Neural cell (in vitro differentiated cells): ENCODE measurements around the gene SLC4A4. TPM values are rescaled to one million over a fixed set of nuclear protein-coding genes. Genes with fewer than 3 reads are reported as not detected.

Experiments
- H2AFZ ChIP-seq: fragments of 200-600, 300-800 bp; sonication (generic), shearing (Covaris generic); 2 replicates; pipeline ENCODE4 v1.6.0; 2014; ENCODE audit warnings: low read depth, mild to moderate bottlenecking, antibody characterized with exemption, low read length, moderate library complexity
- H3F3A ChIP-seq: fragments of 200-600 bp; shearing (Covaris generic); 2 replicates; pipeline ENCODE4 v1.6.1; 2016; ENCODE audit warnings: mild to moderate bottlenecking, moderate library complexity, mixed read lengths, antibody characterized with exemption, low read length; ENCODE audit not compliant: insufficient read depth, poor library complexity, severe bottlenecking
- H3K27ac ChIP-seq: fragments of 200-600, 300-800 bp; sonication (generic), shearing (Covaris generic); 2 replicates; pipeline ENCODE4 v1.5.1; 2014; ENCODE audit warnings: mild to moderate bottlenecking, low read length, moderate library complexity
- H3K27me3 ChIP-seq: fragments of 300-800, 200-600 bp; sonication (generic), shearing (Covaris generic); 2 replicates; pipeline ENCODE4 v1.6.0; 2014; ENCODE audit warnings: mild to moderate bottlenecking, low read depth, low read length, moderate library complexity; ENCODE audit not compliant: insufficient read depth
- H3K36me3 ChIP-seq: fragments of 300-800, 200-600 bp; sonication (generic), shearing (Covaris generic); 2 replicates; pipeline ENCODE4 v1.5.1; 2014; ENCODE audit warnings: mild to moderate bottlenecking, antibody characterized with exemption, low read length, moderate library complexity; ENCODE audit not compliant: insufficient read depth
- H3K4me2 ChIP-seq: fragments of 300-800, 200-600 bp; sonication (generic), shearing (Covaris generic); 2 replicates; pipeline ENCODE4 v1.6.0; 2014; ENCODE audit warnings: mild to moderate bottlenecking, low read length
- H3K4me3 ChIP-seq: fragments of 300-800, 200-600 bp; sonication (generic), shearing (Covaris generic); 2 replicates; pipeline ENCODE4 v1.5.1; 2014; ENCODE audit warnings: mild to moderate bottlenecking, low read length, moderate library complexity
- H3K79me2 ChIP-seq: fragments of 200-600 bp; shearing (Covaris generic); replicated peaks from 2 replicates; pipeline ENCODE4 v1.6.0; 2014; ENCODE audit warnings: mild to moderate bottlenecking, low read length, moderate library complexity; ENCODE audit not compliant: insufficient read depth
- H3K9ac ChIP-seq: fragments of 300-800, 200-600 bp; sonication (generic), shearing (Covaris generic); 2 replicates; pipeline ENCODE4 v1.6.1; 2016; ENCODE audit warnings: mild to moderate bottlenecking, low read length, mixed read lengths
- H3K9me2 ChIP-seq: fragments of 200-600 bp; shearing (Covaris generic); 2 replicates; pipeline ENCODE4 v1.6.1; 2016; ENCODE audit warnings: mild to moderate bottlenecking, low read length, mixed read lengths; ENCODE audit not compliant: insufficient read depth
- H3K9me3 ChIP-seq: fragments of 200-600, 300-800 bp; sonication (generic), shearing (Covaris generic); 2 replicates; pipeline ENCODE4 v1.6.1; 2016; ENCODE audit warnings: mild to moderate bottlenecking, mixed run types, low read length, moderate library complexity, mixed read lengths
- H4K20me1 ChIP-seq: fragments of 200-600 bp; shearing (Covaris generic); 2 replicates; pipeline ENCODE4 v1.6.1; 2016; ENCODE audit warnings: mild to moderate bottlenecking, mixed run types; ENCODE audit not compliant: insufficient read depth
- EP300 ChIP-seq: fragments of 450-650 bp; conservative IDR thresholded peaks from 2 replicates; pipeline ENCODE4 v1.6.1; 2014; ENCODE audit warnings: antibody characterized with exemption, mild to moderate bottlenecking, moderate library complexity; ENCODE audit not compliant: poor library complexity, severe bottlenecking
- EZH2 ChIP-seq: fragments of 200-600, 300-800 bp; shearing (Covaris generic), sonication (generic); IDR thresholded peaks from 2 replicates; pipeline ENCODE4 v1.6.1; 2014; ENCODE audit warnings: antibody characterized with exemption, low read length, borderline replicate concordance, mild to moderate bottlenecking; ENCODE audit not compliant: insufficient read depth, poor library complexity, severe bottlenecking
- MXI1 ChIP-seq: fragments of 450-650 bp; conservative IDR thresholded peaks from 2 replicates; pipeline ENCODE4 v1.6.1; 2014; ENCODE audit warnings: antibody characterized with exemption, mild to moderate bottlenecking; ENCODE audit not compliant: poor library complexity, severe bottlenecking
- POLR2AphosphoS5 ChIP-seq: IDR thresholded peaks from 2 replicates; pipeline ENCODE4 v1.6.1; 2012
- RAD21 ChIP-seq: fragments of 450-650 bp; conservative IDR thresholded peaks from 2 replicates; pipeline ENCODE4 v1.6.1; 2014; ENCODE audit warnings: antibody characterized with exemption, mild to moderate bottlenecking, moderate library complexity
- SMC3 ChIP-seq: fragments of 450-650 bp; conservative IDR thresholded peaks from 2 replicates; pipeline ENCODE4 v1.6.1; 2014; ENCODE audit warnings: antibody characterized with exemption, mild to moderate bottlenecking, moderate library complexity; ENCODE audit not compliant: poor library complexity
- TAF1 ChIP-seq: IDR thresholded peaks from 2 replicates; pipeline ENCODE4 v1.6.1; 2012; ENCODE audit warnings: low read depth
- polyA plus RNA-seq: library from polyadenylated mRNA; depleted of rRNA; stranded (reverse); fragments of >200 nt; gene quantifications from 2 replicates; pipeline ENCODE4 v1.2.3, GENCODE V29; 2014
- TF ChIP-seq, protein P1 (sequence below): fragments of 450-650 bp; IDR thresholded peaks from 2 replicates; pipeline ENCODE4 v1.5.1; 2014; ENCODE audit warnings: antibody characterized with exemption, mild to moderate bottlenecking, moderate library complexity; ENCODE audit not compliant: poor library complexity, severe bottlenecking
- TF ChIP-seq, protein P2 (sequence below): IDR thresholded peaks from 2 replicates; pipeline ENCODE4 v1.6.1; 2012; ENCODE audit warnings: borderline replicate concordance

SLC4A4 gene
- polyA plus RNA-seq, 1 donor from 2014 or later, result 9.2 TPM

DNA sequence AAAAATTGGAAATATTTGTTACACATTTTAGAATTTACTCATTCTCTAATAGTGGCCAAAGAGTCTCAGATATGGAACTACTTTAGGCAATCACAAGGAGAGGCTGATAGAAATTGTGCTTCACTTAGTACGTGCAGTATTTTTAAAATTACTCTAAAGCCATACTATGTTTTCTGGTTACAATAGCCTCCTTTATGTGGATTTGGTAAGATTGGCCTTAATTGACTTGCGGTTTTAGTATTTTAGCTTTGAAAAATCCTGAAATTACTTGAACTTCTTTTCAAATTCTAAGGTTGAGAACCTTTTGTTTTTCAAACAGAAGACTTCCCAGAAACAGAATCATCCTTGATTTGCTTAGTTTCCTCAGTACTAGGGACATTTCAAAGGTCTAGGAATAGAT lies 215.2 kb downstream of the SLC4A4 start:
- H3K4me2 ChIP-seq, result no peak overlapping the region
- TF ChIP-seq RAD21 (no peak), TAF1 (no peak), EP300 (no peak), POLR2AphosphoS5 (no peak)
- TF ChIP-seq, protein P1, sequence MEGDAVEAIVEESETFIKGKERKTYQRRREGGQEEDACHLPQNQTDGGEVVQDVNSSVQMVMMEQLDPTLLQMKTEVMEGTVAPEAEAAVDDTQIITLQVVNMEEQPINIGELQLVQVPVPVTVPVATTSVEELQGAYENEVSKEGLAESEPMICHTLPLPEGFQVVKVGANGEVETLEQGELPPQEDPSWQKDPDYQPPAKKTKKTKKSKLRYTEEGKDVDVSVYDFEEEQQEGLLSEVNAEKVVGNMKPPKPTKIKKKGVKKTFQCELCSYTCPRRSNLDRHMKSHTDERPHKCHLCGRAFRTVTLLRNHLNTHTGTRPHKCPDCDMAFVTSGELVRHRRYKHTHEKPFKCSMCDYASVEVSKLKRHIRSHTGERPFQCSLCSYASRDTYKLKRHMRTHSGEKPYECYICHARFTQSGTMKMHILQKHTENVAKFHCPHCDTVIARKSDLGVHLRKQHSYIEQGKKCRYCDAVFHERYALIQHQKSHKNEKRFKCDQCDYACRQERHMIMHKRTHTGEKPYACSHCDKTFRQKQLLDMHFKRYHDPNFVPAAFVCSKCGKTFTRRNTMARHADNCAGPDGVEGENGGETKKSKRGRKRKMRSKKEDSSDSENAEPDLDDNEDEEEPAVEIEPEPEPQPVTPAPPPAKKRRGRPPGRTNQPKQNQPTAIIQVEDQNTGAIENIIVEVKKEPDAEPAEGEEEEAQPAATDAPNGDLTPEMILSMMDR, result no peak
- TF ChIP-seq, protein P2, sequence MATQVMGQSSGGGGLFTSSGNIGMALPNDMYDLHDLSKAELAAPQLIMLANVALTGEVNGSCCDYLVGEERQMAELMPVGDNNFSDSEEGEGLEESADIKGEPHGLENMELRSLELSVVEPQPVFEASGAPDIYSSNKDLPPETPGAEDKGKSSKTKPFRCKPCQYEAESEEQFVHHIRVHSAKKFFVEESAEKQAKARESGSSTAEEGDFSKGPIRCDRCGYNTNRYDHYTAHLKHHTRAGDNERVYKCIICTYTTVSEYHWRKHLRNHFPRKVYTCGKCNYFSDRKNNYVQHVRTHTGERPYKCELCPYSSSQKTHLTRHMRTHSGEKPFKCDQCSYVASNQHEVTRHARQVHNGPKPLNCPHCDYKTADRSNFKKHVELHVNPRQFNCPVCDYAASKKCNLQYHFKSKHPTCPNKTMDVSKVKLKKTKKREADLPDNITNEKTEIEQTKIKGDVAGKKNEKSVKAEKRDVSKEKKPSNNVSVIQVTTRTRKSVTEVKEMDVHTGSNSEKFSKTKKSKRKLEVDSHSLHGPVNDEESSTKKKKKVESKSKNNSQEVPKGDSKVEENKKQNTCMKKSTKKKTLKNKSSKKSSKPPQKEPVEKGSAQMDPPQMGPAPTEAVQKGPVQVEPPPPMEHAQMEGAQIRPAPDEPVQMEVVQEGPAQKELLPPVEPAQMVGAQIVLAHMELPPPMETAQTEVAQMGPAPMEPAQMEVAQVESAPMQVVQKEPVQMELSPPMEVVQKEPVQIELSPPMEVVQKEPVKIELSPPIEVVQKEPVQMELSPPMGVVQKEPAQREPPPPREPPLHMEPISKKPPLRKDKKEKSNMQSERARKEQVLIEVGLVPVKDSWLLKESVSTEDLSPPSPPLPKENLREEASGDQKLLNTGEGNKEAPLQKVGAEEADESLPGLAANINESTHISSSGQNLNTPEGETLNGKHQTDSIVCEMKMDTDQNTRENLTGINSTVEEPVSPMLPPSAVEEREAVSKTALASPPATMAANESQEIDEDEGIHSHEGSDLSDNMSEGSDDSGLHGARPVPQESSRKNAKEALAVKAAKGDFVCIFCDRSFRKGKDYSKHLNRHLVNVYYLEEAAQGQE, result no peak

DNA sequence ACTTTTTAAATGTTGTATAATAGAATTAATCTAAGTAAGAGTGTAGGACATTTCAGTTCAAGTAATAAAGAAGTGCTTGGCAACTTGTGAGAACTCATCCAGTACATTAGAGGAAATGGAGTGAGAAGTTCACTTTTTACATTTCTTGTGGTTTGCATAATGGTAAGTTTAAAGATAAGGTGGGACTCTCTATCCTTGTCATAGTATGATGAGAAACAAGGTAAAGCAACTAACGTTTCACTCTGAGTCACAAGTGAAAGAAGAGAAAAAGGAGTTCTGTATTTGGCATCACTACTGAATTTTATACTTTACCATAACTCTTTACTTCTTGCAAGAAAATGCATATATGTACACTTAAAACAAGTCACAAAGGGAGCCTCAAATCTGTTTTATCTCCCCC lies 219.4 kb downstream of the SLC4A4 start:
- no peak overlapping the region for H3K4me2 ChIP-seq
- no peaks in the 10 kb centered on the region for H4K20me1 ChIP-seq
- TF ChIP-seq, protein P2, result no peak
- TF ChIP-seq RAD21, result no peak
- no peak for TF ChIP-seq SMC3
- TF ChIP-seq POLR2AphosphoS5, result no peak
- TF ChIP-seq TAF1, result no peak
- no peak for TF ChIP-seq MXI1
- TF ChIP-seq, protein P1, result no peak
- no peak for TF ChIP-seq EP300
- TF ChIP-seq EZH2, result no peak
- no peak overlapping the region for H3K27ac ChIP-seq
- no peaks in the 10 kb centered on the region for H3K79me2 ChIP-seq
- H3K4me3 ChIP-seq, result no peak overlapping the region
- no peak overlapping the region for H3K9ac ChIP-seq
- no peaks in the 10 kb centered on the region for H3K9me3 ChIP-seq
- no peaks in the 10 kb centered on the region for H3K27me3 ChIP-seq
- no peaks in the 10 kb centered on the region for H3K9me2 ChIP-seq
- H3F3A ChIP-seq, result no peaks in the 10 kb centered on the region
- no peak overlapping the region for H2AFZ ChIP-seq
- H3K36me3 ChIP-seq, result no peaks in the 10 kb centered on the region

More for the DNA sequence above, 215.2 kb downstream of the SLC4A4 start:
- no peak overlapping the region for H3K4me3 ChIP-seq
- no peaks in the 10 kb centered on the region for H3K79me2 ChIP-seq
- no peaks in the 10 kb centered on the region for H3F3A ChIP-seq
- H4K20me1 ChIP-seq, result no peaks in the 10 kb centered on the region
- no peak overlapping the region for H2AFZ ChIP-seq
- H3K27me3 ChIP-seq, result no peaks in the 10 kb centered on the region
- H3K9ac ChIP-seq, result no peak overlapping the region
- no peaks in the 10 kb centered on the region for H3K9me2 ChIP-seq
- no peaks in the 10 kb centered on the region for H3K36me3 ChIP-seq
- no peak overlapping the region for H3K27ac ChIP-seq
- H3K9me3 ChIP-seq, result no peaks in the 10 kb centered on the region
